GM23338 (cell line): Measurements from ENCODE around the gene LPP. TPM values are rescaled to one million over a fixed set of nuclear protein-coding genes. Genes with fewer than 3 reads are reported as not detected.

ENCODE experiments used
- ATAC-seq: fragments of 200-7000 bp; cut with Tn5 transposase; 3 replicates; pipeline ENCODE4 v1.9.1; 2020
- DNase-seq: peaks from one replicate; pipeline ENCODE4 v3.0.0-alpha.2; 2015; ENCODE audit warnings: low spot score
- H2AFZ ChIP-seq: fragments of 200-600 bp; sonication (generic); 2 replicates; pipeline ENCODE4 v1.8.0; 2016; ENCODE audit warnings: antibody characterized with exemption, mild to moderate bottlenecking, moderate library complexity
- H3F3A ChIP-seq: fragments of 200-600 bp; sonication (generic); replicated peaks from 2 replicates; pipeline ENCODE4 v1.8.0; 2017; ENCODE audit warnings: antibody characterized with exemption, mixed run types, low read depth
- H3K27ac ChIP-seq: fragments of 200-600 bp; sonication (generic); 2 replicates; pipeline ENCODE4 v1.6.1; 2016; ENCODE audit warnings: low read depth
- H3K27me3 ChIP-seq: fragments of 200-600 bp; sonication (generic); 2 replicates; pipeline ENCODE4 v1.8.0; 2016; ENCODE audit warnings: mild to moderate bottlenecking, mixed run types, moderate library complexity; ENCODE audit not compliant: insufficient read depth
- H3K36me3 ChIP-seq: fragments of 200-600 bp; sonication (generic); 2 replicates; pipeline ENCODE4 v1.8.0; 2016; ENCODE audit warnings: mild to moderate bottlenecking; ENCODE audit not compliant: insufficient read depth
- H3K4me1 ChIP-seq: fragments of 200-600 bp; sonication (generic); 2 replicates; pipeline ENCODE4 v1.8.0; 2016; ENCODE audit warnings: mild to moderate bottlenecking, moderate library complexity; ENCODE audit not compliant: insufficient read depth
- H3K4me2 ChIP-seq: fragments of 200-600 bp; sonication (generic); 2 replicates; pipeline ENCODE4 v1.7.1; 2017; ENCODE audit warnings: mixed run types
- H3K4me3 ChIP-seq: fragments of 200-600 bp; sonication (generic); 2 replicates; pipeline ENCODE4 v1.6.1; 2016; ENCODE audit warnings: mixed run types
- H3K79me2 ChIP-seq: fragments of 200-600 bp; sonication (generic); replicated peaks from 2 replicates; pipeline ENCODE4 v1.8.0; 2017; ENCODE audit warnings: mild to moderate bottlenecking; ENCODE audit not compliant: insufficient read depth
- H3K9me2 ChIP-seq: fragments of 200-600 bp; sonication (generic); 2 replicates; pipeline ENCODE4 v1.8.0; 2017; ENCODE audit not compliant: insufficient read depth
- H4K20me1 ChIP-seq: fragments of 200-600 bp; sonication (generic); replicated peaks from 2 replicates; pipeline ENCODE4 v1.8.0; 2017; ENCODE audit warnings: mild to moderate bottlenecking; ENCODE audit not compliant: insufficient read depth
- H3K27ac Mint-ChIP-seq: 2 replicates; pipeline ENCODE4 v1.8.0; 2020; ENCODE audit warnings: inconsistent platforms, mild to moderate bottlenecking, moderate library complexity, mixed read lengths
- H3K27me3 Mint-ChIP-seq: 3 replicates; pipeline ENCODE4 v1.8.0; 2022; ENCODE audit warnings: low read depth, mild to moderate bottlenecking, moderate library complexity, mixed read lengths, inconsistent platforms; ENCODE audit not compliant: insufficient read depth, poor library complexity
- H3K36me3 Mint-ChIP-seq: 3 replicates; pipeline ENCODE4 v1.8.0; 2021; ENCODE audit warnings: low read depth, mild to moderate bottlenecking, inconsistent platforms, moderate library complexity, mixed read lengths
- H3K4me1 Mint-ChIP-seq: 3 replicates; pipeline ENCODE4 v1.8.0; 2020; ENCODE audit warnings: mild to moderate bottlenecking, inconsistent platforms, mixed read lengths
- H3K4me3 Mint-ChIP-seq: 3 replicates; pipeline ENCODE4 v1.8.0; 2021; ENCODE audit warnings: moderate library complexity, mild to moderate bottlenecking, inconsistent platforms, mixed read lengths
- H3K9me3 Mint-ChIP-seq: 3 replicates; pipeline ENCODE4 v1.8.0; 2020; ENCODE audit warnings: moderate library complexity, mild to moderate bottlenecking, inconsistent platforms, mixed read lengths
- CREB1 ChIP-seq: fragments of 250-450 bp; sonication (Bioruptor Pico); IDR thresholded peaks from 2 replicates; pipeline ENCODE4 v1.5.0; 2020; ENCODE audit warnings: low read depth, mild to moderate bottlenecking, moderate library complexity
- CTCF ChIP-seq, 2 experiments: fragments of 200-600 bp in 1 of 2; sonication (generic) in 1 of 2; conservative IDR thresholded peaks; 2 replicates each; pipeline versions ENCODE4 v1.5.1 to v1.6.1; 2016 to 2017; ENCODE audit warnings: antibody characterized with exemption in 2 of 2, low read depth in 2 of 2, mild to moderate bottlenecking in 2 of 2, moderate library complexity in 1 of 2
- EZH2phosphoT487 ChIP-seq: fragments of 200-600 bp; sonication (generic); IDR thresholded peaks from one replicate; pipeline ENCODE4 v1.8.1; 2018; ENCODE audit warnings: antibody characterized with exemption; ENCODE audit not compliant: unreplicated experiment
- JUNB ChIP-seq: IDR thresholded peaks from one replicate; pipeline ENCODE4 v1.6.1; 2016; ENCODE audit warnings: antibody characterized with exemption; ENCODE audit not compliant: unreplicated experiment
- NANOG ChIP-seq: IDR thresholded peaks from 2 replicates; pipeline ENCODE4 v1.6.1; 2016; ENCODE audit warnings: antibody characterized with exemption, borderline replicate concordance
- POLR2AphosphoS5 ChIP-seq: IDR thresholded peaks from 2 replicates; pipeline ENCODE4 v1.6.1; 2016; ENCODE audit warnings: antibody characterized with exemption, low read depth
- ZNF114 ChIP-seq: fragments of 250-450 bp; sonication (Bioruptor Pico); IDR thresholded peaks from 2 replicates; pipeline ENCODE4 v1.5.0; 2020; ENCODE audit warnings: mild to moderate bottlenecking, moderate library complexity
- ZNF331 ChIP-seq: fragments of 250-450 bp; sonication (Bioruptor Pico); IDR thresholded peaks from 2 replicates; pipeline ENCODE4 v1.5.0; 2020; ENCODE audit warnings: low read depth, mild to moderate bottlenecking, moderate library complexity
- ZNF462 ChIP-seq: fragments of 250-450 bp; sonication (Bioruptor Pico); IDR thresholded peaks from 2 replicates; pipeline ENCODE4 v1.5.0; 2020; ENCODE audit warnings: mild to moderate bottlenecking, moderate library complexity
- polyA plus RNA-seq: library from polyadenylated mRNA; unstranded; fragments of >200 nt; fragmentation: Nextera tagmentation; extraction: Ambion mirVana; gene quantifications from 2 replicates; pipeline ENCODE4 v1.2.1, GENCODE V29; 2016
- total RNA-seq: library from RNA; depleted of rRNA; stranded (reverse); fragments of >200 nt; shearing (Covaris generic); gene quantifications from 2 replicates; pipeline ENCODE4 v1.2.3, GENCODE V29; 2014
- TF ChIP-seq, protein P1 (sequence below): IDR thresholded peaks from 2 replicates; pipeline ENCODE4 v1.6.1; 2016; ENCODE audit warnings: antibody characterized with exemption

The LPP gene
- total and polyA plus RNA-seq, 2 experiments from 2014 or later: 23.0 to 35.2 TPM

DNA sequence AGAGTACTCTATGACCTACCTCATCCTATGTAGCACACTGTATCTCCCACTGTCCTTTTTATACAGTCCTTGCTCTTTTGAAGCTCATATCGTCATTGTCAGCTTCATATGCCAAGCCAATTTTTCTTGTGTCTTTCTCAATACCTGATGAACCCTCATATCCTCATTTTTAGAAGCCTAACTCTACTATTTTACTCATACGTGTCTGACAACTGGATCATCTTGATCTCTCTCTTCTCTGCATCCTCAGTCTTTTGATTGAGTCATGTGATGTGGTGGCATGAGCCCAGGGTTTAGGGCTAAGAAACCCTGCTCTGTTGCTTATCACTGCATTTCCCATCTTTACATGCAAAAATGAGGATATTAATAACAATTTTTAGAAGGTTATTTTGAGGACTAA lies 352.0 kb downstream of the LPP start (continued):
- TF ChIP-seq, protein P1, sequence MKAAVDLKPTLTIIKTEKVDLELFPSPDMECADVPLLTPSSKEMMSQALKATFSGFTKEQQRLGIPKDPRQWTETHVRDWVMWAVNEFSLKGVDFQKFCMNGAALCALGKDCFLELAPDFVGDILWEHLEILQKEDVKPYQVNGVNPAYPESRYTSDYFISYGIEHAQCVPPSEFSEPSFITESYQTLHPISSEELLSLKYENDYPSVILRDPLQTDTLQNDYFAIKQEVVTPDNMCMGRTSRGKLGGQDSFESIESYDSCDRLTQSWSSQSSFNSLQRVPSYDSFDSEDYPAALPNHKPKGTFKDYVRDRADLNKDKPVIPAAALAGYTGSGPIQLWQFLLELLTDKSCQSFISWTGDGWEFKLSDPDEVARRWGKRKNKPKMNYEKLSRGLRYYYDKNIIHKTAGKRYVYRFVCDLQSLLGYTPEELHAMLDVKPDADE: no peak
- TF ChIP-seq ZNF114 (CRISPR knock-in tag): no peak
- TF ChIP-seq CTCF (conservative IDR thresholded peaks at IDR 0.05; ENCODE audit: low read depth in 2 of 2): no peak
- TF ChIP-seq EZH2phosphoT487: no peak
- no peak for TF ChIP-seq NANOG
- TF ChIP-seq JUNB: no peak
- no peak for TF ChIP-seq CREB1 (CRISPR knock-in tag)

DNA sequence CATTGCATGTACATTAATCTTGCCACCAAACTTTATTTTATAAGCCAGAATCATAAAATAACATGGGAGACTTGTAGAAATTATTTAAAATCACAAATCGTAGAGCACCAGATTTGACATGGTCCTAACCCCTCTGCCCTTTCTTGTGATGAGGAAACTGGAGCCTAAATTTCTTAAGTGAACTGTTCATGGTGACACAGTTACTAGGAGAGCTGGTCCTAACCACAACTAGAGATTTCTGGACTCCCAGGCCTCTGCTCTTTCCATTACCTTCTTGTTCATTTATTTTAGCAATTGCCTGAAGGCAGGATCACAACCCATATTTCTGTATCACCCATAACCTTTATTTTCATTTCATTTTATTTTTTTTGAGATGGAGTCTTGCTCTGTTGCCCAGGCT lies 352.5 kb downstream of the LPP start:
- H3K27me3 Mint-ChIP-seq: no peaks in the 10 kb centered on the region
- peaks cover 17% of the 10 kb centered on the region for H3K36me3 Mint-ChIP-seq
- Histone ChIP-seq H3K27me3 (no peaks in the 10 kb centered on the region), H4K20me1 (no peaks in the 10 kb centered on the region), H3K9me2 (no peaks in the 10 kb centered on the region), H3K4me2 (no peak overlapping the region), H3K27ac (no peak overlapping the region), H3K79me2 (no peaks in the 10 kb centered on the region), H2AFZ (no peak overlapping the region), H3K4me3 (no peak overlapping the region), H3K36me3 (no peaks in the 10 kb centered on the region), H3K4me1 (peaks cover 15% of the 10 kb centered on the region), H3F3A (no peaks in the 10 kb centered on the region)
- H3K4me3 Mint-ChIP-seq: no peak overlapping the region
- H3K4me1 Mint-ChIP-seq: peaks cover 13% of the 10 kb centered on the region
- peaks cover 15% of the 10 kb centered on the region; the same call in 2 of the 3 replicates for H3K9me3 Mint-ChIP-seq
- DNase-seq (no peak), ATAC-seq (no peak)
- H3K27ac Mint-ChIP-seq: no peak overlapping the region
- no peak for TF ChIP-seq POLR2AphosphoS5
- no peak for TF ChIP-seq ZNF331 (CRISPR knock-in tag)
- TF ChIP-seq CREB1 (CRISPR knock-in tag): no peak

- Mint-ChIP-seq H3K27me3 (no peaks in the 10 kb centered on the region), H3K27ac (peak overlapping the region; percentile 38; the same call in 1 of the 2 replicates), H3K36me3 (peaks cover 15% of the 10 kb centered on the region), H3K4me1 (peaks cover 17% of the 10 kb centered on the region), H3K9me3 (peaks cover 14% of the 10 kb centered on the region; the same call in 2 of the 3 replicates), H3K4me3 (no peak overlapping the region)
- Histone ChIP-seq H3K9me2 (no peaks in the 10 kb centered on the region), H3K36me3 (no peaks in the 10 kb centered on the region), H3K4me1 (peaks cover 18% of the 10 kb centered on the region), H2AFZ (no peak overlapping the region), H3F3A (no peaks in the 10 kb centered on the region), H3K79me2 (no peaks in the 10 kb centered on the region), H3K4me3 (no peak overlapping the region), H4K20me1 (no peaks in the 10 kb centered on the region), H3K27ac (peak overlapping the region; percentile 15; the same call in 1 of the 2 replicates), H3K27me3 (no peaks in the 10 kb centered on the region), H3K4me2 (no peak overlapping the region)
- ATAC-seq (peak; percentile 89), DNase-seq (peak; percentile 49)
- TF ChIP-seq ZNF114 (CRISPR knock-in tag) (no peak), ZNF462 (CRISPR knock-in tag) (peak; percentile 47; the same call in 1 of the 2 replicates)
These were observed 353.3 kb downstream of the LPP start for GRCh38 chr3:188507244-188507720.
